HEK293 (cell line): ENCODE measurements around the gene CSDE1.
A peak's percentile ranks its signal among the peaks of the same experiment; 100 is the strongest.

ENCODE experiments used
- BCL11A ChIP-seq: fragments of 450-650 bp; formaldehyde crosslinking; IDR thresholded peaks from 2 replicates; pipeline ENCODE4 v1.5.1; 2016; ENCODE audit warnings: low read depth, missing biosample characterization, missing genetic modification characterization
- BCL11B ChIP-seq: fragments of 450-650 bp; formaldehyde crosslinking; IDR thresholded peaks from 2 replicates; pipeline ENCODE4 v1.5.1; 2016; ENCODE audit warnings: low read depth, missing biosample characterization, missing genetic modification characterization
- GLIS1 ChIP-seq: fragments of 450-650 bp; formaldehyde crosslinking; IDR thresholded peaks from 2 replicates; pipeline ENCODE4 v1.5.1; 2016; ENCODE audit warnings: missing biosample characterization, missing genetic modification characterization
- KLF16 ChIP-seq: fragments of 450-650 bp; formaldehyde crosslinking; IDR thresholded peaks from 2 replicates; pipeline ENCODE4 v1.5.1; 2017; ENCODE audit warnings: missing biosample characterization, missing genetic modification characterization
- KLF7 ChIP-seq: fragments of 450-650 bp; formaldehyde crosslinking; IDR thresholded peaks from 2 replicates; pipeline ENCODE4 v1.5.1; 2016; ENCODE audit warnings: missing biosample characterization, missing genetic modification characterization, borderline replicate concordance
- RBAK ChIP-seq: fragments of 450-650 bp; formaldehyde crosslinking; IDR thresholded peaks from 2 replicates; pipeline ENCODE4 v1.5.1; 2016; ENCODE audit warnings: missing biosample characterization, missing genetic modification characterization
- SCRT1 ChIP-seq: fragments of 450-650 bp; formaldehyde crosslinking; IDR thresholded peaks from 2 replicates; pipeline ENCODE4 v1.5.1; 2016; ENCODE audit warnings: missing biosample characterization, missing genetic modification characterization, borderline replicate concordance
- SCRT2 ChIP-seq: fragments of 450-650 bp; formaldehyde crosslinking; IDR thresholded peaks from 2 replicates; pipeline ENCODE4 v1.5.1; 2016; ENCODE audit warnings: missing biosample characterization, missing genetic modification characterization
- SP3 ChIP-seq: fragments of 450-650 bp; formaldehyde crosslinking; IDR thresholded peaks from 2 replicates; pipeline ENCODE4 v1.5.1; 2016; ENCODE audit warnings: missing biosample characterization, missing genetic modification characterization
- ZEB2 ChIP-seq: fragments of 450-650 bp; formaldehyde crosslinking; IDR thresholded peaks from 2 replicates; pipeline ENCODE4 v1.5.1; 2016; ENCODE audit warnings: missing biosample characterization, missing genetic modification characterization
- ZFP37 ChIP-seq: fragments of 450-650 bp; formaldehyde crosslinking; IDR thresholded peaks from 2 replicates; pipeline ENCODE4 v1.5.1; 2016; ENCODE audit warnings: missing biosample characterization, missing genetic modification characterization
- ZNF112 ChIP-seq: fragments of 450-650 bp; formaldehyde crosslinking; IDR thresholded peaks from 2 replicates; pipeline ENCODE4 v1.5.0; 2017; ENCODE audit warnings: missing biosample characterization, missing genetic modification characterization
- ZNF175 ChIP-seq: fragments of 450-650 bp; formaldehyde crosslinking; IDR thresholded peaks from 2 replicates; pipeline ENCODE4 v1.5.1; 2016; ENCODE audit warnings: missing biosample characterization, missing genetic modification characterization
- ZNF248 ChIP-seq: fragments of 450-650 bp; formaldehyde crosslinking; IDR thresholded peaks from 2 replicates; pipeline ENCODE4 v1.5.1; 2017; ENCODE audit warnings: missing biosample characterization, missing genetic modification characterization
- ZNF324 ChIP-seq: fragments of 450-650 bp; formaldehyde crosslinking; IDR thresholded peaks from 2 replicates; pipeline ENCODE4 v1.5.1; 2016; ENCODE audit warnings: missing biosample characterization, missing genetic modification characterization
- ZNF341 ChIP-seq: fragments of 450-650 bp; formaldehyde crosslinking; IDR thresholded peaks from 2 replicates; pipeline ENCODE4; 2016; ENCODE audit warnings: low read depth, missing biosample characterization, missing genetic modification characterization
- ZNF354C ChIP-seq: fragments of 450-650 bp; formaldehyde crosslinking; IDR thresholded peaks from 2 replicates; pipeline ENCODE4 v1.5.1; 2016; ENCODE audit warnings: missing biosample characterization, missing genetic modification characterization, low read depth, borderline replicate concordance
- ZNF544 ChIP-seq: fragments of 450-650 bp; formaldehyde crosslinking; IDR thresholded peaks from 2 replicates; pipeline ENCODE4 v1.5.0; 2017; ENCODE audit warnings: missing biosample characterization, missing genetic modification characterization
- ZNF548 ChIP-seq: fragments of 450-650 bp; formaldehyde crosslinking; IDR thresholded peaks from 2 replicates; pipeline ENCODE4 v1.5.1; 2016; ENCODE audit warnings: missing biosample characterization, missing genetic modification characterization
- ZNF549 ChIP-seq: fragments of 450-650 bp; IDR thresholded peaks from 2 replicates; pipeline ENCODE4 v1.5.1; 2018; ENCODE audit warnings: missing biosample characterization, missing genetic modification characterization, mild to moderate bottlenecking, inconsistent platforms, moderate library complexity
- ZNF660 ChIP-seq: fragments of 450-650 bp; IDR thresholded peaks from 2 replicates; pipeline ENCODE4 v1.5.1; 2018; ENCODE audit warnings: missing biosample characterization, mild to moderate bottlenecking, missing genetic modification characterization
- ZNF677 ChIP-seq: fragments of 450-650 bp; IDR thresholded peaks from 2 replicates; pipeline ENCODE4 v1.5.0; 2018; ENCODE audit warnings: missing biosample characterization, mild to moderate bottlenecking, missing genetic modification characterization, moderate library complexity
- ZNF747 ChIP-seq: fragments of 450-650 bp; formaldehyde crosslinking; IDR thresholded peaks from 2 replicates; pipeline ENCODE4 v1.5.1; 2016; ENCODE audit warnings: missing biosample characterization, missing genetic modification characterization
- ZNF843 ChIP-seq: fragments of 450-650 bp; formaldehyde crosslinking; IDR thresholded peaks from 2 replicates; pipeline ENCODE4 v1.5.1; 2016; ENCODE audit warnings: missing biosample characterization, missing genetic modification characterization
- ZSCAN30 ChIP-seq: fragments of 450-650 bp; IDR thresholded peaks from 2 replicates; pipeline ENCODE4 v1.5.1; 2018; ENCODE audit warnings: missing biosample characterization, mild to moderate bottlenecking, missing genetic modification characterization, moderate library complexity
- ZXDB ChIP-seq: fragments of 450-650 bp; formaldehyde crosslinking; IDR thresholded peaks from 2 replicates; pipeline ENCODE4 v1.5.1; 2016; ENCODE audit warnings: missing biosample characterization, missing genetic modification characterization
- TF ChIP-seq, protein P1 (sequence below): fragments of 450-650 bp; formaldehyde crosslinking; IDR thresholded peaks from 2 replicates; pipeline ENCODE4 v1.5.1; 2016; ENCODE audit warnings: missing biosample characterization, missing genetic modification characterization
- TF ChIP-seq, protein P2 (sequence below): fragments of 450-650 bp; formaldehyde crosslinking; conservative IDR thresholded peaks from 2 replicates; pipeline ENCODE4 v1.5.1; 2016; ENCODE audit warnings: low read depth, missing biosample characterization, missing genetic modification characterization
- TF ChIP-seq, protein P3 (sequence below): fragments of 450-650 bp; formaldehyde crosslinking; IDR thresholded peaks from 2 replicates; pipeline ENCODE4 v1.5.1; 2016; ENCODE audit warnings: missing biosample characterization, missing genetic modification characterization
- TF ChIP-seq, protein P4 (sequence below): fragments of 450-650 bp; formaldehyde crosslinking; IDR thresholded peaks from 2 replicates; pipeline ENCODE4 v1.5.1; 2017; ENCODE audit warnings: missing biosample characterization, mild to moderate bottlenecking, missing genetic modification characterization, moderate library complexity

CSDE1 gene

DNA sequence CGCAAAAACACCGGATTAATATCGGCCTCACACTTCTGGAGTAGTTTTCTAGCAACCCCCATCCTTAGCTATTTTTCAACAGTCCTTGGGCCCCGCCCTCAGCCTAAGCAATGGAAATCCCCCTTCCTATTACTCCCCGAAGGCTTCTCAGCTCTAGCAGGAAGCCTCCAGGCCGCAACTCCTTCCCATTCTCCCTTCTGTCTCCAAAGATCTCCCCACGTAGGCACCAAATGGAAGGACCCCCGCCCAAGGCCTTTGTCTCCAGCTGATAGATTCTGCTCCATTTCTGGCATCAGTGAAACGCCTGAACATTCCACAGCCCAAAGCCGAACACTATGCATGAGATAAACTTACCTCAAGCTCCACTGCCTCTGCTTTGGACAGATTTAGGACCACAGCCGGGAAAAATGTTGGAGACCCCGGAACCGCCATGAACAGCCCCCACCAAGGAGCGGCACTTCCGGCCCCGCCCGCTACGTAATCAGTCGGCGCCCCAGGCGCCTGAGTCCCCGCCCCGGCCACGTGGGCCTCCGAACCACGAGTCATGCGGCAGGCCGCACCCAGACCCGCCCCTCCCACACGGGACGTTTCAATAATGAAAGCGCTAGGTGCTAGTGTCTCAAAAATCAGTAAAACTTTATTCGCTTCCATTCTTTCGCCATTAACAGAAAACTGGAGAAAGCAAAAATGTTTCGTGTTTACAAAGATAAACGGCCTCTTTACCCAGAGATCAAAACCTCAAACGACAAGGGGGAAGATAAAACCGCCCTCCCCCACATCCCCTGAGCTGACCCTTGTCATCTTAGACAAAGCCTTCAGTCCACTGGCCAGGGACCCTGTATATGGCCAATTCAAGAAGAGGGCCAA lies 41.2 kb downstream of the CSDE1 start, which contains the start of gene NRAS (continued):
- TF ChIP-seq ZNF324 (tag by site-specific recombination) (no peak), ZNF354C (tag by site-specific recombination) (no peak), GLIS1 (tag by site-specific recombination) (peak; percentile 47), RBAK (tag by site-specific recombination) (no peak), BCL11A (tag by site-specific recombination) (no peak), SCRT1 (tag by site-specific recombination) (no peak), ZNF175 (tag by site-specific recombination) (no peak), BCL11B (no peak), SP3 (tag by site-specific recombination) (peak; percentile 91), ZNF747 (tag by site-specific recombination) (no peak), ZNF549 (tag by site-specific recombination) (peak; percentile 92), ZNF677 (no peak), ZNF843 (tag by site-specific recombination) (0 out of 2 replicates have a peak, but pooled peaks have one; percentile 29), ZNF248 (tag by site-specific recombination) (no peak), ZNF544 (no peak), ZSCAN30 (peak; percentile 45; the same call in 1 of the 2 replicates), ZNF548 (no peak), KLF16 (tag by site-specific recombination) (peak; percentile 70), ZNF660 (tag by site-specific recombination) (peak; percentile 54; the same call in 1 of the 2 replicates), ZFP37 (tag by site-specific recombination) (0 out of 2 replicates have a peak, but pooled peaks have one; percentile 44), ZNF341 (tag by site-specific recombination) (peak; percentile 41; the same call in 1 of the 2 replicates), ZNF112 (tag by site-specific recombination) (no peak), ZEB2 (tag by site-specific recombination) (peak; percentile 43; the same call in 1 of the 2 replicates), ZXDB (peak; percentile 83), SCRT2 (tag by site-specific recombination) (no peak; the same call in 1 of the 2 replicates), KLF7 (tag by site-specific recombination) (peak; percentile 97; the same call in 1 of the 2 replicates)
- TF ChIP-seq, protein P1, sequence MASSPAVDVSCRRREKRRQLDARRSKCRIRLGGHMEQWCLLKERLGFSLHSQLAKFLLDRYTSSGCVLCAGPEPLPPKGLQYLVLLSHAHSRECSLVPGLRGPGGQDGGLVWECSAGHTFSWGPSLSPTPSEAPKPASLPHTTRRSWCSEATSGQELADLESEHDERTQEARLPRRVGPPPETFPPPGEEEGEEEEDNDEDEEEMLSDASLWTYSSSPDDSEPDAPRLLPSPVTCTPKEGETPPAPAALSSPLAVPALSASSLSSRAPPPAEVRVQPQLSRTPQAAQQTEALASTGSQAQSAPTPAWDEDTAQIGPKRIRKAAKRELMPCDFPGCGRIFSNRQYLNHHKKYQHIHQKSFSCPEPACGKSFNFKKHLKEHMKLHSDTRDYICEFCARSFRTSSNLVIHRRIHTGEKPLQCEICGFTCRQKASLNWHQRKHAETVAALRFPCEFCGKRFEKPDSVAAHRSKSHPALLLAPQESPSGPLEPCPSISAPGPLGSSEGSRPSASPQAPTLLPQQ (tag by site-specific recombination), result 0 out of 2 replicates have a peak, but pooled peaks have one; percentile 43
- TF ChIP-seq, protein P2, sequence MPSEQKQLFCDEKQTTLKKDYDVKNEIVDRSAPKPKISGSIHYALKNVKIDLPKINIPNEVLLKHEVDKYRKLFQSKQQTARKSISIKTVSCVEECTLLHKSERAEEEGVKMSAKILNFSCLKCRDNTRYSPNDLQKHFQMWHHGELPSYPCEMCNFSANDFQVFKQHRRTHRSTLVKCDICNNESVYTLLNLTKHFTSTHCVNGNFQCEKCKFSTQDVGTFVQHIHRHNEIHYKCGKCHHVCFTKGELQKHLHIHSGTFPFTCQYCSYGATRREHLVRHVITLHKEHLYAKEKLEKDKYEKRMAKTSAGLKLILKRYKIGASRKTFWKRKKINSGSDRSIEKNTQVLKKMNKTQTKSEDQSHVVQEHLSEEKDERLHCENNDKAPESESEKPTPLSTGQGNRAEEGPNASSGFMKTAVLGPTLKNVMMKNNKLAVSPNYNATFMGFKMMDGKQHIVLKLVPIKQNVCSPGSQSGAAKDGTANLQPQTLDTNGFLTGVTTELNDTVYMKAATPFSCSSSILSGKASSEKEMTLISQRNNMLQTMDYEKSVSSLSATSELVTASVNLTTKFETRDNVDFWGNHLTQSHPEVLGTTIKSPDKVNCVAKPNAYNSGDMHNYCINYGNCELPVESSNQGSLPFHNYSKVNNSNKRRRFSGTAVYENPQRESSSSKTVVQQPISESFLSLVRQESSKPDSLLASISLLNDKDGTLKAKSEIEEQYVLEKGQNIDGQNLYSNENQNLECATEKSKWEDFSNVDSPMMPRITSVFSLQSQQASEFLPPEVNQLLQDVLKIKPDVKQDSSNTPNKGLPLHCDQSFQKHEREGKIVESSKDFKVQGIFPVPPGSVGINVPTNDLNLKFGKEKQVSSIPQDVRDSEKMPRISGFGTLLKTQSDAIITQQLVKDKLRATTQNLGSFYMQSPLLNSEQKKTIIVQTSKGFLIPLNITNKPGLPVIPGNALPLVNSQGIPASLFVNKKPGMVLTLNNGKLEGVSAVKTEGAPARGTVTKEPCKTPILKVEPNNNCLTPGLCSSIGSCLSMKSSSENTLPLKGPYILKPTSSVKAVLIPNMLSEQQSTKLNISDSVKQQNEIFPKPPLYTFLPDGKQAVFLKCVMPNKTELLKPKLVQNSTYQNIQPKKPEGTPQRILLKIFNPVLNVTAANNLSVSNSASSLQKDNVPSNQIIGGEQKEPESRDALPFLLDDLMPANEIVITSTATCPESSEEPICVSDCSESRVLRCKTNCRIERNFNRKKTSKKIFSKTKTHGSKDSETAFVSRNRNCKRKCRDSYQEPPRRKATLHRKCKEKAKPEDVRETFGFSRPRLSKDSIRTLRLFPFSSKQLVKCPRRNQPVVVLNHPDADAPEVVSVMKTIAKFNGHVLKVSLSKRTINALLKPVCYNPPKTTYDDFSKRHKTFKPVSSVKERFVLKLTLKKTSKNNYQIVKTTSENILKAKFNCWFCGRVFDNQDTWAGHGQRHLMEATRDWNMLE (tag by site-specific recombination), result 0 out of 2 replicates have a peak, but pooled peaks have one; percentile 44
- TF ChIP-seq, protein P3, sequence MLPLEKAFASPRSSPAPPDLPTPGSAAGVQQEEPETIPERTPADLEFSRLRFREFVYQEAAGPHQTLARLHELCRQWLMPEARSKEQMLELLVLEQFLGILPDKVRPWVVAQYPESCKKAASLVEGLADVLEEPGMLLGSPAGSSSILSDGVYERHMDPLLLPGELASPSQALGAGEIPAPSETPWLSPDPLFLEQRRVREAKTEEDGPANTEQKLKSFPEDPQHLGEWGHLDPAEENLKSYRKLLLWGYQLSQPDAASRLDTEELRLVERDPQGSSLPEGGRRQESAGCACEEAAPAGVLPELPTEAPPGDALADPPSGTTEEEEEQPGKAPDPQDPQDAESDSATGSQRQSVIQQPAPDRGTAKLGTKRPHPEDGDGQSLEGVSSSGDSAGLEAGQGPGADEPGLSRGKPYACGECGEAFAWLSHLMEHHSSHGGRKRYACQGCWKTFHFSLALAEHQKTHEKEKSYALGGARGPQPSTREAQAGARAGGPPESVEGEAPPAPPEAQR (tag by site-specific recombination), result no peak
- TF ChIP-seq, protein P4, sequence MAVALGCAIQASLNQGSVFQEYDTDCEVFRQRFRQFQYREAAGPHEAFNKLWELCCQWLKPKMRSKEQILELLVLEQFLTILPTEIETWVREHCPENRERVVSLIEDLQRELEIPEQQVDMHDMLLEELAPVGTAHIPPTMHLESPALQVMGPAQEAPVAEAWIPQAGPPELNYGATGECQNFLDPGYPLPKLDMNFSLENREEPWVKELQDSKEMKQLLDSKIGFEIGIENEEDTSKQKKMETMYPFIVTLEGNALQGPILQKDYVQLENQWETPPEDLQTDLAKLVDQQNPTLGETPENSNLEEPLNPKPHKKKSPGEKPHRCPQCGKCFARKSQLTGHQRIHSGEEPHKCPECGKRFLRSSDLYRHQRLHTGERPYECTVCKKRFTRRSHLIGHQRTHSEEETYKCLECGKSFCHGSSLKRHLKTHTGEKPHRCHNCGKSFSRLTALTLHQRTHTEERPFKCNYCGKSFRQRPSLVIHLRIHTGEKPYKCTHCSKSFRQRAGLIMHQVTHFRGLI, result no peak
